Left hindlimb (tissue), 1 donor: ENCODE data around the gene DLGAP3.

Source experiments
- DNase-seq: peaks from one replicate; pipeline ENCODE4 v3.0.0-alpha.2; 2018

DLGAP3 gene

DNA sequence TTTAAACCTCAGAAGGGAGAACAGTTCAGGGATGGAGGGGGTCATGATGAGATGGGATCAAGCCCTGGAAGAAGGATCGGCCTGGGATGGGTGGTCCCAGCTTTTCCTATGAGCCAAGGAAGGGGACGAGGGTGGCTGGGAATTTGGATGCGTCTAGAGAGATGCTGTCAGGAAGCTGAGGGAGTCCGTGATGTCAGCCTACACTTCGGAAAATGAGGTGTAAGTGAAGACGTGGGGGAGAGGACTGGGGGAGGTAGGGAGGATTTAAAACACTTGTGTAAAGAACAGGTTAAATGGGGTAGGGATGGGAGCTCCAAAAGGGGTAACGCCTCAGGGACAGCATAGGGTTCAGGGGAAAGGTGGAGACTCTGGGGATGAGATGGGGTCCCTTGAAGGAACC is 27.5 kb downstream of the DLGAP3 start:
- no peak for DNase-seq

DNA sequence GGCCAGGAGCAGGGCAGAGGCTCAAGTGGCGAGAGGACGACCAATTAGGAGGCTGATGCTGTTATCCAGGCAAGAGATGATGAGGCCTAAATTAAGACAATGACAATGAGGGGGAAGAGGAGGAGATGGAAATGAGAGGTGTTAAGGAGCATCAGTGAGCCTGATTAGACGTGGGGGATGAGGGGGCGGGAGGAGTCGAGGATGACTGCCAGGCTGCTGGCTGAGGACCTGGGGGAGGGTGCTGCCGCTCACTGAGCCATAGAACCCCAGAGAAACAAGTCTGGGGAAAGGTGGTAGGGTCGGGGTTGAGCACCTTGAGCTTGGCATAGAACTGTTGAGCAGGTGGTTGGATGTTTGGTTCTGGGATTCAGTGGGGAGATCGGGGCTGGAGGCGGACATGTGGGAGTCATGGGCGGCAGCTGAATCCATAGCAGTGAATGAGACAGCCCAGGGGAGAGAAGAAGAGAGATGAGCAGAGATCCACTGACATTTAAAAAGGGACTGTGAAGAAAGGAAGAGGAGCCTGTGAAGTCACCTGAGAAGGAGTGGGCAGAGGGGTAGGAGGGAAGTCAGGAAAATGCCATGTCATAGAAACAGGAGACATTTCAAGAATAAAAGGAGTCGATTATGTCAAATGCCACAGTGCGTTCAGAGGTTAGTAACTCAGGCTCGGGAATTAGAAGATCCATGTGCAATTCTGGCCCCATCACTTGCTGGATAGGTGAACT is 28.5 kb downstream of the DLGAP3 start:
- no peak for DNase-seq

DNA sequence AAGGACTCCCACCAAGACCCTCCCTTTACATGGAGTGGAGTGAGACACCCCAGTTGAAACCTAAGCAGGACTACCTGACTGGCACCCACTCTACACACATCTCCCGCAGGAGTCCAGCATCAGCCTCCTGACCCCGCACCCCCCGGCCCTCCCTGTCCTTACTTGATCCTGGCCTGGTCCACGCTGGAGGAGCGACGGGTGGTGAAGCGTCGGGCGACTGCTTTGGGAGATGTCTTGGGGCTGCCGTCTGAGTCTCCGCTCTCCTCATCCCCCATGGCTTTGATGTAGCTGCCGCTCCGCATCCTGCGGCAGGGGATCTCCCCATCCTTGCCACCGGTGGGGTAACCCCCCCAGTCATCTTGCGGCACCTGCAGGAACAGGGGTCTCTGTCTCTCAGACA is 29.5 kb downstream of the DLGAP3 start:
- DNase-seq: no peak

DNA sequence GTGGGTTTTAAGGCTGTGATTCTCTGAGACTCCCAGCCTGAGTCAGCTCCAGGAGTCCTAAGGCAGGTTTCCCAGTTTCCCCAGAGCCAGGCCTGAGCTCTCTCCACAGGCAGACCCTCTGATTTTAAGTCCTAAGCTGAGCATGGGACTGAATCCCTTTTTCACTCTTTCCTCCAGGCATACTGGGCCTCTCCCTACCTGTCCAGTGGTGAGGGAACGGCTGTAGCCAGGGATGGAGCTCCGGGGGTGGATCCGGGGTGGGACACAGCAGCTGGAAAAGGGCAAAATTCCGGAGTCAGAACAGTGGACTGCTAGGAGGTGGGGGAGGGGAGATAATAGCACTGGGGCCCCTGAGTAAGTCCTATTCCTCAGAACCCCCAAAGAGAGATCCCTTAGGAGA is 30.0 kb downstream of the DLGAP3 start:
- DNase-seq: no peak

DNA sequence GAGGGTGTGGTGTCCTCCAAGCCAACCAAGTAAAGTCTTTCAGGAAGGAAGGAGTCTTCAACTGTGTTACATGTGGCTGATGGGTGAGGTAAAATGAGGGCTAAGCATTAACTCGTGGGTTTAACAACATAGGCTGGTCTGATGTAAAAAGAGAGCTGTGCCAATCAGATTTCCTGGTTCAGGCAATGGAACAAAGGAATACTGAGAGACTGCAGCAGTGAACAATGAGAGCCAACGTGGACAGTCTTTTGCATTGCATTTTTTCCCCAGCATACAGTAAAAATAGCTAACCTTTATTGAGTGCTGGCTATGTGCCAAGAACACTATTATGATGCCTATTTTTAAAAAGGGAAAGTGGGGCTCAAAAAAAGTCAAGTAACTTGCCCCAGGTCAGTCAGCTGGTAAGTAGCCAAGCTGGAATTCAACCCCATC is 31.1 kb downstream of the DLGAP3 start:
- no peak for DNase-seq

DNA sequence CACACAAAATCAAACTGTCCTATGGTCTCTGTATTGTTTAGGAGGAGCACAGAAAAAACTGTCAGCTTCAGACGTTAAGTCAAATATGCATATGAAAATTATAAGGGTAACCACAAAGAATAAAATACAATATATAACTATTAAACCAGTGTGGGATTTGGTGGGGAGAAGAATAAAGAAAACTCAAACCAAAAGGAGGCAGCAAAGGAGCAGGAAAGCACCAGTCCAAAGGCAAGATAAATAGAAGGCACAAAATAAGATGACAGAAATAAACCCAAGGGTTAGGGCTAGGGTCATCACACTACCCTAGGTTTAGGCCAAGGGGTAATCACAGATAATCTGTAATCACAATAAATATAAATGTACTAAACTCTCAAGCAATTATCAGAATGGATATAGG is 32.8 kb downstream of the DLGAP3 start:
- no peak for DNase-seq

DNA sequence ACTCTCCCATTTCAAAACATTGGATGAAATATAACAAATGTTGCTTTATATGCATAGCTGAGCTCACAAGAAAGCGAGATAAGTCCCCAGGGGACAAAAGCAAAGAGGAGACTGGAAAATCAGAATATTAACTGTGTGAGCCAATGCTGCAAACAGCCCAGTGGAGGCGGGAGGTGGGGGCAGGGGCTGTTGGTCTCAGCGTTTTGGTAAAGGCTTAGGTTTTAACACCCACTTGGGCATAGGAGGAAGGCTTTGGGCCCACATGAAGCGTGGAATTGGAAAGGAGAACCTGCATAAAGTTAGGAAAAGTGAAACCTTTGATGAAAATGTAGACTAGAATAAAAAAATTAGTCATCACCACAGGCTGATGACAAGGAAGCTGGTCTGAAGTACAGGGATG is 39.7 kb downstream of the DLGAP3 start:
- no peak for DNase-seq

DNA sequence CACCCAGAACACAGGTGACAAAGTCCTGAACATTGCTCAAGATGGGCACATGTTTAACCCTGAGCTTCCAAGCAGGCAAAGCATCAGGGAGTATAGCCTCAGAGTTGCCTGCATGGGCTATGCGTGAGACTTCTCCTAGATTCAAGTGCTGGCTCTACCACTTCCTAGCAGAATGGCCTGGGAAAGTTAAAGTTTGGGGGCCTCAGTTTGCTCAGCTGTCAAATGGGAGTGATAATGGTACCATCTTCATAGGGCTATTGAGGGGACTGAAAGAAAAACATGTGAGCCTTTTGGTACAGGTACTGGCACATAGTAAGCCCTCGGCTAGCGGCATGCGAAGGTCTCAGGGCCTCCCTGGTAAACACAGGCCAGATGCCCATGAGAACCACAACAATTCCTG is 41.9 kb downstream of the DLGAP3 start:
- DNase-seq: no peak

DNA sequence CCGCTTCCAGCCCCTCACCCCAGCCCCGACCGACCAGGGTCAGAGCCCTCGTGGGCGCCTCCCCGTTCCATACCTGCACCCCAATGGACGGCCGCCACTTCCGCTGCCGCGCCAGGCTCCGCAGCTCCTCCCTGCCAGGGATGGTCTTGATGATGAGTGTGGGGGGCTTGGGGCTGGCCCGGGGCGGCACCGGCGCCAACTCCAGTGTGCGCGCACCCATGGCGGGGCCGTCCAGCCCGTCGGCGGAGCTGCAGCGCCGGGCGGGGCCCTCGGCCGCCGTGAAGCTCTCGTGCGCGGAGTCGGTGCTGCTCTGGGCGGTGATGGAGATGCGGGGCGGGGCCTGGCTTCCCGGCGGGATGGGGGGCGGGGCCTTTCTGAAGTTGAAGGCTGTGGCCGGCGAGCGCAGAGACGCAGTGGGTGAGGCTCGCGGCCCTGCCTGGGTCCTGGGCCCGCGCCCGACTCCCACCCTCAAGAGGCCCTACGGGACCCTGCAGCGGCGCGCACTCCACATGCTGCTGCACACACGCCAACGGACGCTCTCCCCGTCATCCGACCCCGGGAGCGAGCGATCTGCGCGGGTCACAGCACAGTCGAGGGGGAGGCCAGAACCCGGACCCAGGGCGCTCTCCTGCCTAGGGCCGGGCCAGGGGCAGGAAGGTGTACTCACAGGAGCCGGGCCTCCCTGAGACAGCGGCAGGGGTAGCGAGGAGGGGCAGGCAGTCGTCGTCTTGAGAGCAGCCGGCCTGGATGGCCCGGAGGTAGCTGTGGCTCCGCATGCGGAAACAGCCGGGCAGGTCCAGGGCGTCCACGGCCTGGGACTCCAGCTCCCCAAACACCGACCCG is 43.8 kb downstream of the DLGAP3 start:
- DNase-seq: no peak

DNA sequence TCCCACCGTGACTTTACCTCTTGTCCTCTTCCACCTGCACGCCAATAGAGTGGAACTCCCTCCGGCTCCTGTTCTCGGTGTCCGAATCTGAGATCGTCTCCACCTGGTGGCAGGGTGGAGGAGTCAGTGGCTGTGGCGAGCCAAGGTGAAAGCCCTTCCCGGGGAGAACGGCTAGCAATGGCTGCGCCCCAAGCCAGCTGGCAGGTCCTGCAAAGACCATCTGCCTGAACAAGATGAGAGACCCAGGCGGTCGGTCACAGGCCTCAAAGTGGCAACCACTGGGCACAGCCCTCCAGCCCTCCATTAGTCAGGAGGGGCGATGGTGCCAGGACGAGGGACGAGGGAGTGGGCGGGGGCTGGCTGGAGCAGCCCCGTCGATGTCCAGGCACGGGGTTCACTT is 44.5 kb downstream of the DLGAP3 start:
- DNase-seq: no peak

DNA sequence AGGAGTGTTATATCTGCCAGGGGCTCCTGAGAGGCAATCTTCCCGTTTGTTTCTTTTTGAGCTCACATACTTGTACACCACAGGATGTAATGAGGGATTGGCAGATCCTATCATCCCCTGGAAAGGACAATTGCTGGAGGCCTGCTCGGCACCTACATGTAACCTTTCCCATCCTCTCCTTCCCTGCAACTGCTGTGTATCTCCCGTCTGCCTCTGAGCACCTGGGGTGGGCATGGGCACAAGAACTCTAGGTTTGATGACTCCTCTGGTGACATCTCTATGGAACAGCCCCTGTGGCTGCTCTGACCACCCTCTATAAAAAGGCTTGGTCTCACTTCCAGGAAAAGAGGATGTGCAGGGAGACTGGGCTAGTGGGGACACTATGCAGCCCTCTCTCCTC is 44.9 kb downstream of the DLGAP3 start:
- DNase-seq: no peak

DNA sequence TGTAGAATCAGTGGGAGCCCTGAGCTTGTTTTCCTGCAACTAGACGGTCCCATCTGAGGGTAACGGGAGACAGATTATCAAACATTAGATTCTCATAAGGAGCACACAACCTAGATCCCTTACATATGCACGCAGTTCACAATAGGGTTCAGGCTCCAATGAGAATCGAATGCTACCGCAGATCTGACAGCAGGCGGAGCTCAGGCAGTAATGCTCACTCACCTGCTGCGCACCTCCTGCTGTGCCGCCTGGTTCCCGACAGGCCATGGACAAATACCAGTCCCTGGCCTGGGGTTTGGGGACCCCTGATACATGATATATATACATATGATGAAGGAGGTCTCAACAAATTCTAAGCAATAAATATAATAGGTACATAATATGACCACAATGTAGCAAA is 50.2 kb downstream of the DLGAP3 start:
- DNase-seq: no peak

DNA sequence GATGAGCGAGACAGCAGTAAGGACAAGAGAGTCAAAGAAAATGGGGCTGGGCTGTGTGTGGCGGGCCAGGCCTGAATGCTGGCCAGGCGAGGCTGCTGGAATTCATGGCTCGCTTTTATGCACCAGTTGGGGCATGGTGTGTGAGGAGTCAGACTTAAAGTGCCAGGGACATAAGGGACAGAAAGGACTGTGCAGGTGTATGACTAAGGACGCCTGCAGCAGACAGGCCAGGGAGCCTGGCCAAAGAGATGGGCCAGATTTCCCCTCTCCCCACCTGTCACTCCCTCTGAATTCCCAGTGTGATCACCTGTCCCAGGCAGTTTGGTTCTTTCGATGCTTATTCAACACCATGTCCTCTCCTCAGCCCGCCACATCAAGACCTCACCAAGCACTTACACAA is 53.0 kb downstream of the DLGAP3 start:
- DNase-seq: no peak

DNA sequence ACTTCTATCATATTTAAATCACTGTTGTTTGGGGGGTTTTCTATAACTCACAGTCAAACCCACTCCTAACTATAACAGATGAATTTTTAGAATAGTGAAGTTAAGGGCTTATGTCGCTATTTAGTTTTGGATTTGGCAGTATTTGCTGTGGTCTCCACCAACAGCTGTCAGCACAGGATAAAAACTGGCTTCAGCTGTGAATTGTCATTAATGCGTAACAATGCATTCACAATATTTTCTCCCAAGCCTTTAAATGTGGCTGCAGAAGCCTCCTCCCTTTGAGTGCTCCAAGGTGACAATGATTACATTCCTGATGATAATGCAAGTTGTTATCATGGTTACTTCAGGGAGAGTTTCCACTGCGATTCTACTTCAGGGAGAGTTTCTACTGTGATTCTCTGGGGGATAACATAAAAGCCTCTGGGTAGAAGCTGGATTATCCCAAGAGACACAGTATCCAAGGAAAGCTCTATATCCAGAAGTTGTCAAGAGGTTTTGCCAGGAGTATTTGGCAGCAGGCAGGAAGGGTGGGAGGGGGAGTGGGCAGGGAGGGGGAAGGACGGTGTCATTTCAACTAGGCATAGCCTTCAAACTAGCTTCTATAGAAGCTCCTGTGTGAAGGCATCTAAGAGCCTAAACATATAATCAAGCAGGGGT is 55.0 kb downstream of the DLGAP3 start:
- no peak for DNase-seq

DNA sequence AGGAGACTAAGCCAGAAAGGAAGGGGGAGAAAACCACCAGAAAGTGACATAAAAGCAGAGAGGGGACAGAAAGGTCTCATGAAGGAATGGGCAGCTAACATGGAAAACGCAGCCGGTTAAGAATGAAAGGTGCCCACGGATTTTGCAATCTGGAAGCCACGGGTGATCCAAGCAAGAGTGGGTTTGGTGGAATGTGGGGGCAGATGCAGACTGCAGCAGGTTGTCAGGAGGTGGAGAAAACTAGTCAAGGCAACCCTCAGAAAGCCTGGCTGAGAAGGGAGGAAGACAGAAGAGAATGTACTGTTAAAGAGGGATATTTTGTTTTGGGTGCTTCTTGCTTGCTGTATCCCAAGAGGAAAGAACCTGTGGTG is 57.3 kb downstream of the DLGAP3 start:
- no peak for DNase-seq

DNA sequence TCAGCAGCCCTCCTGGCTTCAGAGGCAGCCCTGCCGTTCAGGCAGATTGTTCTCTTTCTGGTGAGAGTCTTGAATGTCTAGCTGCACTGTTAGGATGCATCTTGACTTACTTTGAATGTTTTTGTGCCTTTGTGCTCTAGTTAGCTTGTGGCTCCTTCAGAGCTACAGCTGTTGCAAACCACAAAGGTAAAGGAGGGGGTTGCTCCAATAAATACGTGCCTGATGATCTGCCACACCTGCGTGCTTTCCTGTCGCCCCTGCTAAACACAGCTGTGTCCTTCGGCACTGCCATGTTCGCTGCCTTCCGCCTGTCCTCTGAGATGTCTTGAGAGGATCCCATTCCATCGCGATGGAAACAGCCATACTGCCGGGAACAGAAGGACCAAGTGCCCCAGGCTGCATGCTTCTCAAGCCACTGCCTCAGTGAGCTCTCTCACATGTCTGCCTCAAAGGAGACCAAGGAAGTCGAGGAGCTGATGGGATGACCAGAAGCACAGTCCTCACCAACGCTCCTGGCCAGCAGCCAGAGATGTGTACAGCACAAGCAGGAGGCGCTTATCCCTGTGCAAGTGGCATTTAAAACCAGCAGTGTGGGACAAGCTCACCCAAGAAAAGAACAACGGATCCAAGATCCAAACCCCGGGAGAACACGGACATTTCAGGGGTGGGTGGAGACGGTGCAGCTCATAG is 57.9 kb downstream of the DLGAP3 start:
- no peak for DNase-seq

DNA sequence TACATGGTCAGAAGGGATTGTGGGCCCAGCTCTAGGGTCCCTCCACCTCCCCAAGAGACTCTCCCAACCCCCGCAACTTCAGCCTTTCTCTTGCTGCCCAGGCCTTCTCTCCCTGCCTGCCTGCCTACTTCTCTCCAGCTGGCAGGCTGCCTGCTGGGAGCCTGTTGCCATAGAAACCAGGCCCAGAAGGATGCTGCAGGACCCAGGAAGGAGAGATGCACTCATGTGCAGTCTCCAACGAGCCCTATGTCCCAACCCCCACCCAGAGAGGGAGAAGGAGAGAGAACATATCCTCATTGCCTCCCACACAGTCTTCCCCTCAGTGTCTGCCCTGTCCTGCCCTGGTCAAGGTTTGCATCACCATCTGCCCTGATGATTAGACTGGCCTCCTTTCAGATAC is 59.1 kb downstream of the DLGAP3 start:
- no peak for DNase-seq

DNA sequence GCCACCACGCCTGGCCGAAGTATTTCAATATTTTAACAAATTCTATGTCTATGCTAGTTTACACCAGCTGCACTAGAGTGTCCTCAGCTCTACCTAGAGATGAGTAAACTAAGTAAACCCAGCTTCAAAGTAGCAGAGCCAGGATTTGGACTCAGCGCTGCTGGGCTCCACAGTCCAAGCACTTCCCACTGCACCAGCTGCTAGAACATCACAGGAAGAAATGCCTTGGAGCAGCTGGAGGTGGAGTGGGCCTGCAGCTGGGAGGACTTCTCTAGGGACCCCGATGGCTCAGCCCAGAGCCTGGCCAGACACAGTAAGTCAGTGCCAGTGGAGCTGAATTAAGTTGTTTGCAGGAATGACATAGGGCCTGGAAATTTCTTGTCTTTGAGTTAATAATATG is 59.7 kb downstream of the DLGAP3 start:
- no peak for DNase-seq

DNA sequence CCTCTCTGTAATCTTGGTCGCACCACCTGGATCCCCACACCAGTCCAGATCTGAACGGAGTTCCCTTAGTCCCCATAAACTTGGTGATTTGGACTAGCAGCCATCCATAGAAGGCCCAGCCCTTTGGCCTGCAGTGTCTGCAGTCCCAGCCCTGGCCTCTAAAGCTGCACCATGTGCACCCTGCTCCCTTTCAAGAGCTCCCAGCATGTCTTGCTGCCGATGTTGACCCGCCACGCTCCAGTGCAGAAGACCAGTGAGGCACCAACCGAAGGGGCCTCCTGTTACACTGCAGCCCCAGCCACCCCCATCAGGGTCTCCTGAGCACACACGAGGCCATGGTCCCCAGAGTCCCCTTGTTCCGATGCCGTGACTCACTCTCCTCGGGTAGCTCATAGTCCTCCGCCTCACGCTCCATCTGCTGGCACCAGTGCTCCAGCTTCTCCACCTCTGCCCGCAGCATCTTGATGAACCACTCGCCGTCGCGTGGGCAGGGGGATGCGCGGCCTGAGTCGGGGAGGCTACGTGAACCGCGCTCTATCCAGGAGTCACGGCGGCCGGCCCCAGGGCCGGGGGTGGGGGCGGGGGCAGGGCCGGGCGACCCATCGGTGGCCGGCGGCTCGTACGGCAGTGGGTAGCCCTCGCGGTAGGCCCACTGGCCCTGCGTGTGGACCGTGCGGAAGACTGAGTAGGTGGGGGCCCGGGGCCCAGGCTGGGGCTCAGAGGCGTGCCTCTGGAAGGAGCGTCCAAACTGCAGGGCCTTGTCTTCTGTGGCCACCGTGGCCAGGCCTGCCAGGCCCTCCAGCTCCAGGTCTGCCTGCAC is 61.0 kb downstream of the DLGAP3 start:
- DNase-seq: no peak

DNA sequence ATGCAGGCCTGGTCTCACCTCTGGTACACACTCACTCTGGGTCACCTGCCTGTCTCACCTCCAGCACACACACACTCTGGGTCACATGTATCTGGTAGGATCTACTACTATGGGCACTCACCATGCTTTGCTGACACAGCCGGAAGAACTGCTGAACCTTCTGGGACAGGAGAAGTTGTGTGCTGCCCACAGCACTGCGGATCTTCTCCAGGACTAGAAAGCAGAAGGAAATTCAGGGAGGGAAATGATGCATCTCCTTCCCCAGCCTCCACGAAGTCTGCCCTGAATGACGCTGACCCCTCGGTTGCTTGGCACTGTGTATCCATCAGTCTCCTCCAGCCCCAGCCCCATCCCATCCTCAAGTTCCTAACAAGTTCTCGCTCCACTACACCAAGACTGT is 62.0 kb downstream of the DLGAP3 start:
- no peak for DNase-seq

DNA sequence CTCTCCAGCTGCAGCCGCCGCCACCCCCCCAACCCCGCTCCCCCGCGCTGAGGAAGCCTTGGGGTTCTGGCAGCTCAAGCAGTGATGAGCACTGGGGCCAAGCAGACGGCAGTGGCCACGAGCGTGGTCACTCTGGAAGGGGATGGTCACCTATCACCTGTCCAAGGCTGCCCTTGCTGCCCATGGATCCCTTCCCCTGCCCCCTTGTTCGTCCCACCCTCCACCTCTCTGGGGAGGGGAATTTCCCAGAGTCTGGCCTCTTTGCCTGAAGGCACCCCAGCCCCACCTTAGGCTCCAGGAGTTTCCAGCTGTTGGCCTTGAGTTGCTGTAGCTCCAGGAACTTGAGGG is 62.7 kb downstream of the DLGAP3 start:
- DNase-seq: no peak

DNA sequence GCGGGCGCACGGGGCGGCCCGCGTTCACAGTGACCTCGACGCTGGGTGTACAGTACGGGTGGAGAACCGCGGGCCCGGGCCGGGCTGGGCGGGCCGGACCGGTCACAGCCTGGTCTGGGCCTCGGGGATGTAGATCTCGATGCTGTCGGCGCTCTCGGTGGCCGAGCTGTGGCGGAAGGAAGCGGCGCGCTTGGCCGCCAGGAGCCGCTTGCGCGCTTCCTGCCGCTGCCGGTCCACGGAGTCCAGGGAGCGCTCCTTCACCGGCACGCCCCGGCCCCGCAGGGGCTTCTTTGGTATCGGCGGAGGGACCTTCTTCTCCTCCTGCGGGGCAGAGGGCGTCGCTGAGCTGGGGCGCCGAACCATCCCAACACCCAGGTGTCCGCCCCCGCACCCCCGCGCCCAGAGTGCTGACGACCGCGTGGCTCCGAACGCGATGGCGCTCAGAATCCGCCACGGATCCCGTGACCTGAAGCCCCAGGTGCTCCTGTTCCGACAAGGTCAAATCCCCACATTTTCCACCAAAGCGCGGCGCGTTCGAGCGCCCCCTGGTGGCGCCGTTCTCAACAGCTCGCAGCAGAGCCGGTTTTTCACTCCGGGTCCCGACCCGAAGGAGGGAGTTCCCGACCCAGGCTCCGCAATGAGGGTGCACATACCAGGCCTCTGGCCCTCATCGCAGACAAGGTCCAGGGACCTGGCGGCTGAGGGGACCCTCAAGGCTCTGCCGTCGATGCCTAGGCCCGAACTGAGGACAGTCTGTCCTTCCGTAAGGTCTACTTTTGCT is 63.3 kb downstream of the DLGAP3 start:
- DNase-seq: peak; percentile 84
